ENCODE results near the gene SHISA4.
"Not testable (repeated sequence)": the region's sequence is repeated elsewhere in the genome, so short reads cannot be mapped to it uniquely, and the experiment has no call there.

Gene SHISA4

GRCh38 chr1:201888282-201889089 lies at the start of gene SHISA4:
Gene SHISA4, plus strand, starts transcription at chr1:201888898. Its CDS starts 97 bp downstream, at chr1:201888995.
- no peak for DNase-seq

- DNase-seq = not testable (repeated sequence)
These were observed 49.6 kb upstream of the SHISA4 start for GRCh38 chr1:201839089-201839488.

GRCh38 chr1:201840055-201840454 lies 48.6 kb upstream of the SHISA4 start:
- DNase-seq = no peak

DNA sequence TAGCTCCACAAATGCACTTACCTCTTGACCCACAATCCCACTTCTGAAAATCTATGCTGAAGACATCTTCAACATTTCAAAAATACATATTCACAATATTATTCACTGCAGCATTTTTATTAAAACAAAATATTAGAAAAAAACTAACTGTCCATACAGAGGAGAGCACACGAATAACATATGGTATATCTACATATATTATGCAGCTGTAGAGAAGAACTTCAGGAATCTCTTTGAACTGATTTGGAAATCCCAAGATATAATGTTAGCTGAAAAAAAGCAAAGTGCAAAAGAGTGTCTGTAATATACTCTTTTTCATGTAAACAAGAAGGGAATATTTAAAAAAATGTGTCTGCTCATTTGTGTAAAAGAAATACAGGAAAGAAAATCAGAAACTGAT lies 48.2 kb upstream of the SHISA4 start:
- no peak for DNase-seq

- no peak for DNase-seq
These were observed 47.3 kb upstream of the SHISA4 start for GRCh38 chr1:201841265-201841912.

GRCh38 chr1:201842472-201843027 lies 46.1 kb upstream of the SHISA4 start:
- no peak for DNase-seq

DNA sequence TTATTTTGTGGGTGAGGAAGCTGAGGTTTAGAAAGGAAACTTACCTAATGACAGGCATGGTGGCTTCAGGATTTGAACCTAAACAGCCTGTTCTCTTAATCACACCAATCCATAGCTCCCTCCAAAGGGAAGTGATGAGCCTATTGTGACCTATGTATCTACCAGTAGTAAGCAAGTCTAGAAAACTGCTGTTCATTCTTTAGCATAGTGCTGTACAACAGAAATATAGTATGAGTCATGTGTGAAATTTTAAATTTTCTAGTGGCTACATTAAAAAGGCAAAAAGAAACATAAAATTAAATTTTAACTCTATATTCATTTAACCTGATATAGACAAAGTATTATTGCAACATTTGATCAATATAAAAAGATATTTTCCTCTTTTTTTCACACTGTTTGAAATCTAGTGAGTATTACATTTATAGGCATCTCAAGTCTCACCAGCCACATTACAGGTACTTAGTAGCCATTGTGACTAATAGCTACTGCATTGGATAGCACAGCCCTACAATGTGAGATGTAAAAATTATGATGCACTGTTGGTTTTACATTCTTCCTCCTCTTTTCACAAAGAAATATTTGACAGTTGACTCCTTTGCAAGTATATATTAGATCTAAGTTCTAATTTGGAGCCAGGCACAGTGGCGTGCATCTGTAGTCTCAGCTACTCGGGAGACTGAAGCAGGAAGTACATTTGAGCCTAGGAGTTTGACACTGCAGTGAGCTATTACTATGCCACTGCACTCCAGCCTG lies 43.2 kb upstream of the SHISA4 start:
- no peak for DNase-seq

- no peak for DNase-seq
These were observed 41.5 kb upstream of the SHISA4 start for GRCh38 chr1:201847150-201847549.

- no peak for DNase-seq
These were observed 40.5 kb upstream of the SHISA4 start for GRCh38 chr1:201848230-201848629.

DNA sequence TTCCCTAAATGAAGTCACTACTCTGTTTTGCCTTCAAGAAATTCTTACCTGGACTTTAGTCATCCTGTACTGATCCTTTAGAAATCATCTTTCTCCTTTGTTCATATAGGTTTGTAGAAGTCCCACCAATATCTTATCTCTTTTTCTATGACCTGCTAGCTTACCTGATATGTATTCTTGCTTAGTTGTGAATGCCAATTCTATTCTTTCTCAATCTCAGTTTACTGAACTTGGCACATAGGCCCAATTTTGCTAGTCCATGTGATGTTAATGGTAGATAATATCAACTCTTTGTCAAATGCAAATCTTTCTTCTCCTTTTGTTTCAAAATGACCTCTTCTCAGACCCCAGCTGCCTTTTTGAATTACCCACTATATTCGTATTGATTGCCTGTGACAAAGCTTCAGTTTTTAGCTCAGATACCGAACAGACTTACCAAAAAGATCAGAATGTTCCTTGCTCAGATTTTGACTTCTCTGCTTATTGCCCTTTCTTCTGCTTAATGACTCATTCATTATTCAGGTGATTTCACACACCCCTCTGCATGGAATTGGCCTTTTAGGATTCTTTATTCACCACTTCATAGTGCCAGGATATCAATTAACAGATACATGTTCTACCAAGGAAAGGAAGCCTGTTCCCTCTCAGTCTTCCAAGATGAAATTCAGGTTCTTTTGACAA lies 39.2 kb upstream of the SHISA4 start:
- no peak for DNase-seq

- no peak for DNase-seq
These were observed 38.7 kb upstream of the SHISA4 start for GRCh38 chr1:201850053-201850397.

DNA sequence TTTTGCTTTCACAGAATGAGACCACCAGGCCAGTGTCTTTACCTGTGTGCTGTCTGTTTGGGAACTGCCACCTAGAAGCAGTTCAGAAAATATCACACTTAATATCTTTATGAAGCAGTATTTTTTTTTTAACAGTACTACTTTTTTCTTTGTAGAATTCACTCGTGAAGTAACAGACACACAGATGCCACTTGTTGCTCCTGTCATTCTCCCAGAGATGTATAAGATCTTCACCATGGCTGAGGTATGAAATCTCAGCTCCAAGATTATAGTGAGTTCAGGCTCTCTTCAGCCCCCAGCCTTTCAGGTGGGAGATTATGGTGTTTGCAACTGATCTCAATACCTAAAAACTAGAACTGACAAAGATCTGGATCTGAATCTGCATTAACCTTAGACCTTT lies 36.7 kb upstream of the SHISA4 start:
- DNase-seq = no peak

GRCh38 chr1:201856722-201857121 lies 32.0 kb upstream of the SHISA4 start:
- DNase-seq = not testable (repeated sequence)

GRCh38 chr1:201859424-201859823 lies 29.3 kb upstream of the SHISA4 start:
- DNase-seq = no peak

GRCh38 chr1:201861448-201861847 lies 27.2 kb upstream of the SHISA4 start:
- no peak for DNase-seq

- DNase-seq = no peak
These were observed 18.3 kb upstream of the SHISA4 start for GRCh38 chr1:201870397-201870796.

- no peak for DNase-seq
These were observed 14.0 kb upstream of the SHISA4 start for GRCh38 chr1:201874672-201875071.

DNA sequence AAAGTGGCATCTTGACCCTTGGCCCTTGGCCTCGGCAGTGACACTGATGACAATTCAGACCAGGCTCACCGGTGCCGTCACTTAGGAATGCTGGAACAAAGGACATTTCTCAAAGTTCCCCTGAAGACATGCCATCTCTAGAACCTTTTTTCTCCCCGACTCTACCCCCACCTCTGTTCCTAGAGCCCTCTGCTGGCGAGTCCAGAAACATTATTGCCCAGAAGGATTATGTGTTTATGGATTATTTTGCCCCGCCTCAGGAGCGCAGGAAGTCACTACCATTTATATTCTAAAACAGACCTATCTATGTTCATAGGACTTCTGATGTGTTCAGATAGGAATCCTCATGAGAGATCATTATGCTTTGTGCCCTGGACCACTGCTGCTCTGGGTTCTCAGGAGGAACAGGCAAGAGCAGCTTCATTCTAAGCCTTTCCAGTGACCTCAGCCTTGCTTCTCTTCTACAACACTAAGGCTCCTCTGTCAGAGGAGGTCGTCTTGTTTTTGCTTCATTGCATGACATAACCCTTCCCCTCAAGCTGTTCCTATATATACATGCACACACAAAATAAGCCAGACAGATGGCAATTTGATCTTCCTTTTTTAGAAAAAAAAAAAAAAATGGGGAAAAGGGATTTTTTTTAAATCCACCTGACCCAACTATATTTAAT lies 12.4 kb upstream of the SHISA4 start:
- no peak for DNase-seq

DNA sequence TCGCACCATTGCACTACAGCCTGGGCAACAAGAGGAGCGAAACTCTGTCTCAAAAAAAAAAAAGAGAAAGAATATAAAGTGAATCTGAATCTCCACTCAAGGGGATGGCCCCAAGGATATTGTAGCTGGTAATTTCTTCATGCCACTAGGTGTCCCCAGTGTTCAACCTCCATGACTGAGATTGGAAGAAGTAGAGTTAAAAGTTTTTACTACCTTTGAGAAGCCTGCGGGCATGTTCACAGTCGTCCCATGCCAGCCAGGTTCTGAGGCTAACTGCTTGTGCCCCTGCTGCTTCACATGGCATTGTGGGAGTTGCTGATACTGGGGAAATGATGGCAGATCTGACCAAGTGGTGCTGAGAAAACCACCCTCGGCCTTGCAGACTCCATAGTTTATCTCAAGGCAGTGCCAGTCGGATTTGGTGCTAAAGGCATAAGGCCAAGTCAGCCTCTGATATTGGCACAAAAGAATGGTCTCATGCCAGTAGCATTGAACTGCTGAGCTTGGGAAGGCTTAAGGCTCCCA lies 10.8 kb upstream of the SHISA4 start:
- DNase-seq = no peak

GRCh38 chr1:201880928-201881571 lies 7.6 kb upstream of the SHISA4 start:
- DNase-seq = no peak

- DNase-seq = no peak
These were observed 7.1 kb upstream of the SHISA4 start for GRCh38 chr1:201881617-201882016.
